ENCODE data around the gene CABP2. TPM values are rescaled to one million over a fixed set of nuclear protein-coding genes. Genes with fewer than 3 reads are reported as not detected.
A peak's percentile ranks its signal among the peaks of the same experiment; 100 is the strongest.
"Not testable (repeated sequence)": the region's sequence is repeated elsewhere in the genome, so short reads cannot be mapped to it uniquely, and the experiment has no call there.

The CABP2 gene
- total RNA-seq (not detected), polyA plus RNA-seq (not detected)
- long read RNA-seq, donor 1 = 0 reads
- long read RNA-seq, donor 2 = 0 reads
- long read RNA-seq, donor 3 = 0 reads
- long read RNA-seq, donor 4 = 0 reads

GRCh38 chr11:67522844-67523555, at the start of gene CABP2:
Gene CABP2 (minus strand): TSS chr11:67523446. CDS start chr11:67523326, 120 bp downstream.
- intact Hi-C loops (cut with DNase I) = no loop called here
- no peaks in the 10 kb centered on the region for H3K9me3 ChIP-seq (ENCODE audit: control insufficient read depth, low read length)
- 81% methylated on average over 23 of the region's 23 CpGs for WGBS
- no peak within 1 kb of the TSS for H3K4me3 ChIP-seq (ENCODE audit: low read length)
- DNase-seq (peak in 1 of 3 donors; percentile 39), ATAC-seq (no peak)
- H3K27me3 ChIP-seq (ENCODE audit: control insufficient read depth, insufficient read depth) = no peaks in the 10 kb centered on the region
- H3K27ac ChIP-seq (ENCODE audit: low read length) = no peak within 1 kb of the TSS
- H3K4me1 ChIP-seq (ENCODE audit: control insufficient read depth, insufficient read depth, low read length) = no peaks in the 10 kb centered on the region

DNA sequence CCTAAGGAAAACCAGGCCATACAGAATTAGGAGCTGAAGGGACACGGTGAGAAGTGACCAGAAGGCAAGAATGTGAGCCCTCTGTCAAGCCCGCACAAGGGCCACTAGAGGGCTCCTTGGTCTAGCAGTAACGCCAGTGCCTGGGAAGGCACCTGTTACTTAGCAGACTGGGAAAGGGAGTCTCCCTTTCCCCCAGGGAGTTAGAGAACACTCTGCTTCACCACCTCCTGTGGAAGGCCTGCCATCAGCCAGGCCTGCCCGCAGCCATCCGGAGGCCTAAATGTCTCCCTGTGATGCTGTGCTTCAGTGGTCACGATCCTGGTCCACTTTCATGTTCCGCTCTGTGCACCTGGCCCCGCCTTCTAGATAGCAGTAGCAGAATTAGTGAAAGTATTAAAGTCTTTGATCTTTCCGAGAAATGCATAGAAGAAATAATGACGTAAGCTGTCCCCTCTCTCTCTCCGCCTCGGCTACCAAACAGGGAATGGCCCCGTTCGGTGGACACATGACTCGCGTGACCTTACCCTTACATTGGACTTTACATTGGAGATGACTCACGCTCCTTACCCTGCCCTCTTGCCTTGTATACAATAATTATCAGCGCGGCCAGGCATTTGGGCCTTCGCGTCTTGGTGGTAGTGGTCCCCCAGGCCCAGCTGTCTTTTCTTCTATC, 49.6 kb upstream of the CABP2 start:
- intact Hi-C loops (cut with DNase I) = no loop called here
- ATAC-seq (no peak), DNase-seq (peak in 2 of 3 donors; percentile 66 to 78)

DNA sequence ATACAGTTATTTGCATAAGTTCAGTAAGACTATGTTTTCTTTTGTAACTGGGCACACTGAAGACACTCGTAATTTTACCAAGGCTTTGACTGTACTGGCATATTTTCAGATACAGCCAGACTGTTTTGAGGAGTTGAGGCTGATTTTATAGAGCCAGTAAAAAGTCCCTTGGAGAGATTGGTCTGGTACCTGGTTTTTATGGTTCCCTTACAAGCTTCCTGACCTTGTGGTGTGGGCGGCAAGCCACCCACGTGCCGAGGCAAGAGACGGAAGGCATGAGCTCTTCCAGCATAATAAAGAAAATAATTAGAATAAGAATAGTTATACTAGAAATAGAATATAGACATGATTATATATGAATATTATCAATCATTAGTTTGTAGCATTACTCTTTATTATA, 49.1 kb upstream of the CABP2 start:
- WGBS = 25% methylated on average over 5 of the region's 5 CpGs
- H3K27ac ChIP-seq (ENCODE audit: low read length) = no peak overlapping the region
- no peak for ATAC-seq
- H3K9me3 ChIP-seq (ENCODE audit: control insufficient read depth, low read length) = no peaks in the 10 kb centered on the region
- no peak for DNase-seq
- H3K4me1 ChIP-seq (ENCODE audit: control insufficient read depth, insufficient read depth, low read length) = no peaks in the 10 kb centered on the region
- no peak overlapping the region for H3K4me3 ChIP-seq (ENCODE audit: low read length)
- intact Hi-C loops (cut with DNase I) = no loop called here
- H3K27me3 ChIP-seq (ENCODE audit: control insufficient read depth, insufficient read depth) = no peaks in the 10 kb centered on the region

More for the DNA sequence above, 49.6 kb upstream of the CABP2 start:
- 62% methylated on average over 21 of the region's 21 CpGs for whole genome bisulfite sequencing
- Histone ChIP-seq H3K9me3 (ENCODE audit: control insufficient read depth, low read length) (no peaks in the 10 kb centered on the region), H3K27ac (ENCODE audit: low read length) (no peak overlapping the region), H3K4me3 (ENCODE audit: low read length) (no peak overlapping the region), H3K4me1 (ENCODE audit: control insufficient read depth, insufficient read depth, low read length) (no peaks in the 10 kb centered on the region), H3K27me3 (ENCODE audit: control insufficient read depth, insufficient read depth) (no peaks in the 10 kb centered on the region)

GRCh38 chr11:67571443-67571842, 48.2 kb upstream of the CABP2 start:
- Histone ChIP-seq H3K4me3 (ENCODE audit: low read length) (no peak overlapping the region), H3K27me3 (ENCODE audit: control insufficient read depth, insufficient read depth) (no peaks in the 10 kb centered on the region), H3K4me1 (ENCODE audit: control insufficient read depth, insufficient read depth, low read length) (no peaks in the 10 kb centered on the region), H3K9me3 (ENCODE audit: control insufficient read depth, low read length) (no peaks in the 10 kb centered on the region), H3K27ac (ENCODE audit: low read length) (no peak overlapping the region)
- DNase-seq (no peak), ATAC-seq (no peak)
- intact Hi-C loops (cut with DNase I) = no loop called here
- 49% methylated on average over 6 of the region's 6 CpGs for WGBS

GRCh38 chr11:67564230-67564629, 41.0 kb upstream of the CABP2 start:
- Histone ChIP-seq H3K27me3 (ENCODE audit: control insufficient read depth, insufficient read depth) (no peaks in the 10 kb centered on the region), H3K27ac (ENCODE audit: low read length) (no peak overlapping the region), H3K4me1 (ENCODE audit: control insufficient read depth, insufficient read depth, low read length) (no peaks in the 10 kb centered on the region), H3K4me3 (ENCODE audit: low read length) (no peak overlapping the region), H3K9me3 (ENCODE audit: control insufficient read depth, low read length) (no peaks in the 10 kb centered on the region)
- WGBS = 93% methylated on average over 4 of the region's 4 CpGs
- intact Hi-C loops (cut with DNase I) = no loop called here
- DNase-seq (no peak), ATAC-seq (no peak)

DNA sequence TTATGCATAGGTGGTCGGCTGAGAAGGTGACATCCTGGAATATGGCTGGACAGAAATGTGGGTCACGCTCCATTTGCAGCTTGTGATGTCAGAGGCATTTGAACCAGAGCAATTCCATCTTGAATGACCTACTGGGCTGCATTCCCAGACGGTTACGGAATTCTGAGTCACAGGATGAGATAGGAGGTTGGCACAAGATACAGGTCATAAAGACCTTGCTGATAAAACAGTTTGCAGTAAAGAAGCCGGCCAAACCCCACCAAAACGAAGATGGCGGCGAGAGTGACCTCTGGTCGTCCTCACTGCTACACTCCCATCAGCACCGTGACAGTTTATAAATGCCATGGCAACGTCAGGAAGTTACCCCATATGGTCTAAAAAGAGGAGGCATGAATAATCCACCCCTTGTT, 40.5 kb upstream of the CABP2 start:
- H3K27me3 ChIP-seq (ENCODE audit: control insufficient read depth, insufficient read depth); intact Hi-C loops (cut with DNase I); H3K4me1 ChIP-seq (ENCODE audit: control insufficient read depth, insufficient read depth, low read length); H3K9me3 ChIP-seq (ENCODE audit: control insufficient read depth, low read length); H3K4me3 ChIP-seq (ENCODE audit: low read length): not testable (repeated sequence)
- WGBS = 24% methylated on average over 11 of the region's 11 CpGs
- peak in 2 of 3 donors; percentile 68 to 78 for DNase-seq
- peak; percentile 82 to 90 for ATAC-seq
- peak overlapping the region; percentile 43 for H3K27ac ChIP-seq (ENCODE audit: low read length)

- no peak for ATAC-seq
These were observed 39.9 kb upstream of the CABP2 start for GRCh38 chr11:67562963-67563704.

GRCh38 chr11:67561971-67562619, 38.8 kb upstream of the CABP2 start:
- intact Hi-C loops (cut with DNase I) = no loop called here

More at GRCh38 chr11:67562963-67563704, 39.9 kb upstream of the CABP2 start:
- Histone ChIP-seq H3K4me1 (ENCODE audit: control insufficient read depth, insufficient read depth, low read length) (no peaks in the 10 kb centered on the region), H3K27ac (ENCODE audit: low read length) (peak overlapping the region; percentile 43), H3K9me3 (ENCODE audit: control insufficient read depth, low read length) (no peaks in the 10 kb centered on the region), H3K4me3 (ENCODE audit: low read length) (no peak overlapping the region), H3K27me3 (ENCODE audit: control insufficient read depth, insufficient read depth) (no peaks in the 10 kb centered on the region)
- intact Hi-C loops (cut with DNase I) = no loop called here
- 66% methylated on average over 10 of the region's 10 CpGs for WGBS
- DNase-seq = no peak

GRCh38 chr11:67558084-67558772, 35.0 kb upstream of the CABP2 start:
- 39% methylated on average over 19 of the region's 19 CpGs for WGBS
- no peaks in the 10 kb centered on the region for H3K4me1 ChIP-seq (ENCODE audit: control insufficient read depth, insufficient read depth, low read length)
- ATAC-seq = peak; percentile 89 to 90
- peak overlapping the region; percentile 5 for H3K4me3 ChIP-seq (ENCODE audit: low read length)
- no peaks in the 10 kb centered on the region for H3K9me3 ChIP-seq (ENCODE audit: control insufficient read depth, low read length)
- peak; percentile 68 to 78 (median 75) for DNase-seq
- H3K27ac ChIP-seq (ENCODE audit: low read length) = peak overlapping the region; percentile 81
- intact Hi-C loops (cut with DNase I) = no loop called here
- H3K27me3 ChIP-seq (ENCODE audit: control insufficient read depth, insufficient read depth) = no peaks in the 10 kb centered on the region

More at GRCh38 chr11:67561971-67562619, 38.8 kb upstream of the CABP2 start:
- Histone ChIP-seq H3K27ac (ENCODE audit: low read length) (no peak overlapping the region), H3K4me1 (ENCODE audit: control insufficient read depth, insufficient read depth, low read length) (no peaks in the 10 kb centered on the region), H3K27me3 (ENCODE audit: control insufficient read depth, insufficient read depth) (no peaks in the 10 kb centered on the region), H3K4me3 (ENCODE audit: low read length) (no peak overlapping the region), H3K9me3 (ENCODE audit: control insufficient read depth, low read length) (no peaks in the 10 kb centered on the region)
- DNase-seq (no peak), ATAC-seq (no peak)
- WGBS = 79% methylated on average over 10 of the region's 10 CpGs

- no peaks in the 10 kb centered on the region for H3K27me3 ChIP-seq (ENCODE audit: control insufficient read depth, insufficient read depth)
- ATAC-seq = no peak
- intact Hi-C loops (cut with DNase I) = no loop called here
- no peak for DNase-seq
- no peak overlapping the region for H3K27ac ChIP-seq (ENCODE audit: low read length)
- no peaks in the 10 kb centered on the region for H3K9me3 ChIP-seq (ENCODE audit: control insufficient read depth, low read length)
- no peak overlapping the region for H3K4me3 ChIP-seq (ENCODE audit: low read length)
- H3K4me1 ChIP-seq (ENCODE audit: control insufficient read depth, insufficient read depth, low read length) = no peaks in the 10 kb centered on the region
- 68% methylated on average over 3 of the region's 3 CpGs for WGBS
These were observed 33.0 kb upstream of the CABP2 start for GRCh38 chr11:67556244-67556643.

Data from right cardiac atrium (tissue), 5 donors.